C4-2B (cell line): ENCODE results near the gene PRSS27.
"Not testable (repeated sequence)": the region's sequence is repeated elsewhere in the genome, so short reads cannot be mapped to it uniquely, and the experiment has no call there.

Experiments used
- ZFX ChIP-seq: fragments of 450-650 bp; IDR thresholded peaks from 2 replicates; pipeline ENCODE4 v1.6.1; 2017
- TF ChIP-seq, protein P1 (sequence below): fragments of 450-650 bp; conservative IDR thresholded peaks from 2 replicates; pipeline ENCODE4 v1.5.1; 2017; ENCODE audit warnings: mild to moderate bottlenecking

DNA sequence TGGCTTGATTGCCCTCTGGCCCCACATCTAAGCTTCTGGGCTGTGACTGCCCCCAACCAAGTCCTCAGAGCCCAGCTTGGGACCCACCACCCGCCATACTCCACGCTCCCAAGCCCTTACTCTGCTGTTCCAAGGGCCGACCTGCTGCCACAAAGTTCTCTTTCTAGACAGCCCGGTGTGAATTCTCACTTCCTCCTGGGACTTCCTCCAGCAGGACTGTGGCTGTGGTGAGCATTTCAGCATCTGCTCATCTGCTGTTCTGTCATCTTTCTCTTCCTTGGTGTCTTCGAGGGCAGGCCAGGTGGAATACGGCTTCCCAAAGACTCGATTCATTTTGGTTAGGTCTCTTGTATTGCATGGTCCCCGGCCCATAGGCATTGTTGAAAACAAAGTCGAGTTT is 33.9 kb downstream of the PRSS27 start:
- TF ChIP-seq, protein P1, sequence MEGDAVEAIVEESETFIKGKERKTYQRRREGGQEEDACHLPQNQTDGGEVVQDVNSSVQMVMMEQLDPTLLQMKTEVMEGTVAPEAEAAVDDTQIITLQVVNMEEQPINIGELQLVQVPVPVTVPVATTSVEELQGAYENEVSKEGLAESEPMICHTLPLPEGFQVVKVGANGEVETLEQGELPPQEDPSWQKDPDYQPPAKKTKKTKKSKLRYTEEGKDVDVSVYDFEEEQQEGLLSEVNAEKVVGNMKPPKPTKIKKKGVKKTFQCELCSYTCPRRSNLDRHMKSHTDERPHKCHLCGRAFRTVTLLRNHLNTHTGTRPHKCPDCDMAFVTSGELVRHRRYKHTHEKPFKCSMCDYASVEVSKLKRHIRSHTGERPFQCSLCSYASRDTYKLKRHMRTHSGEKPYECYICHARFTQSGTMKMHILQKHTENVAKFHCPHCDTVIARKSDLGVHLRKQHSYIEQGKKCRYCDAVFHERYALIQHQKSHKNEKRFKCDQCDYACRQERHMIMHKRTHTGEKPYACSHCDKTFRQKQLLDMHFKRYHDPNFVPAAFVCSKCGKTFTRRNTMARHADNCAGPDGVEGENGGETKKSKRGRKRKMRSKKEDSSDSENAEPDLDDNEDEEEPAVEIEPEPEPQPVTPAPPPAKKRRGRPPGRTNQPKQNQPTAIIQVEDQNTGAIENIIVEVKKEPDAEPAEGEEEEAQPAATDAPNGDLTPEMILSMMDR = not testable (repeated sequence)
- not testable (repeated sequence) for TF ChIP-seq ZFX
